IMR-90 (cell line): ENCODE measurements around the gene ROMO1. TPM values are rescaled to one million over a fixed set of nuclear protein-coding genes. Genes with fewer than 3 reads are reported as not detected.

ENCODE experiments used
- ATAC-seq: fragments of 200-7000 bp; cut with Tn5 transposase; 2 replicates; pipeline ENCODE4 v1.9.1; 2020; ENCODE audit warnings: low read depth, mild to moderate bottlenecking, moderate library complexity
- BruUV-seq: library from RNA; stranded (reverse); fragments of 400-500 nt; replicated peaks from 2 replicates; lab custom pipeline; 2021; lab: Mats Ljungman, UMichigan
- CTCF ChIA-PET: fragments of 300-600 bp; formaldehyde crosslinking; extraction: SDS; loops from one replicate; lab custom pipeline; 2021; ENCODE audit warnings: antibody characterized with exemption; lab: Yijun Ruan, JAX
- POLR2A ChIA-PET: fragments of 300-600 bp; sonication (Branson Sonifier 250); formaldehyde crosslinking; loops from one replicate; lab custom pipeline; 2022; ENCODE audit warnings: antibody characterized with exemption; ENCODE audit not compliant: unreplicated experiment; lab: Charles Lee
- DNase-seq: peaks from one replicate; pipeline ENCODE4 v3.0.0; 2013
- H2AFZ ChIP-seq: replicated peaks from 2 replicates; pipeline ENCODE3; 2013; ENCODE audit warnings: low read length, mild to moderate bottlenecking; ENCODE audit not compliant: poor library complexity
- H2AK5ac ChIP-seq: 2 replicates; pipeline ENCODE4 v1.6.1; 2013; ENCODE audit warnings: low read depth, low read length, inconsistent platforms
- H2AK9ac ChIP-seq: replicated peaks from 2 replicates; pipeline ENCODE3; 2013; ENCODE audit warnings: mild to moderate bottlenecking, low read depth, low read length, moderate library complexity; ENCODE audit not compliant: poor library complexity
- H2BK120ac ChIP-seq: 2 replicates; pipeline ENCODE4 v1.6.1; 2013; ENCODE audit warnings: low read depth, low read length, inconsistent platforms
- H2BK15ac ChIP-seq: 3 replicates; pipeline ENCODE4 v1.6.1; 2013; ENCODE audit warnings: low read depth, low read length, inconsistent platforms
- H2BK20ac ChIP-seq: 2 replicates; pipeline ENCODE4 v1.6.1; 2013; ENCODE audit warnings: low read depth, mild to moderate bottlenecking, inconsistent platforms, low read length, moderate library complexity
- H2BK5ac ChIP-seq: 2 replicates; pipeline ENCODE4 v1.6.1; 2013; ENCODE audit warnings: mild to moderate bottlenecking, low read depth, low read length, inconsistent platforms; ENCODE audit not compliant: poor library complexity, severe bottlenecking
- H3K14ac ChIP-seq: replicated peaks from 2 replicates; pipeline ENCODE4 v1.6.1; 2013; ENCODE audit warnings: low read depth, low read length, inconsistent platforms
- H3K18ac ChIP-seq: 2 replicates; pipeline ENCODE4 v1.6.1; 2013; ENCODE audit warnings: low read depth, low read length, control low read depth
- H3K23ac ChIP-seq: 2 replicates; pipeline ENCODE4 v1.6.1; 2013; ENCODE audit warnings: low read depth, low read length, inconsistent platforms
- H3K27ac ChIP-seq: 2 replicates; pipeline ENCODE4 v1.5.1; 2013; ENCODE audit warnings: mild to moderate bottlenecking, control low read depth, low read length; ENCODE audit not compliant: insufficient read depth
- H3K27me3 ChIP-seq: 2 replicates; pipeline ENCODE4 v1.6.1; 2013; ENCODE audit warnings: low read length; ENCODE audit not compliant: control insufficient read depth, insufficient read depth
- H3K36me3 ChIP-seq: 2 replicates; pipeline ENCODE4 v1.6.1; 2013; ENCODE audit warnings: low read length, mixed read lengths; ENCODE audit not compliant: control insufficient read depth, insufficient read depth
- H3K4ac ChIP-seq: 2 replicates; pipeline ENCODE4 v1.6.1; 2013; ENCODE audit warnings: low read depth, low read length, inconsistent platforms
- H3K4me1 ChIP-seq: 2 replicates; pipeline ENCODE4 v1.6.1; 2013; ENCODE audit warnings: low read length, mixed read lengths; ENCODE audit not compliant: control insufficient read depth, insufficient read depth
- H3K4me2 ChIP-seq: 2 replicates; pipeline ENCODE4 v1.6.1; 2013; ENCODE audit warnings: low read depth, mild to moderate bottlenecking, control low read depth, low read length, moderate library complexity
- H3K4me3 ChIP-seq: 2 replicates; pipeline ENCODE4 v1.5.1; 2013; ENCODE audit warnings: low read depth, mild to moderate bottlenecking, control low read depth, low read length, moderate library complexity; ENCODE audit not compliant: insufficient read depth
- H3K56ac ChIP-seq: 2 replicates; pipeline ENCODE4 v1.6.1; 2013; ENCODE audit warnings: low read length, inconsistent platforms; ENCODE audit not compliant: insufficient read depth; ENCODE audit errors: extremely low read depth
- H3K79me1 ChIP-seq, 2 experiments: 2 replicates each; pipeline ENCODE4 v1.6.1; 2013; ENCODE audit warnings: low read length in 2 of 2, inconsistent platforms in 1 of 2, low read depth in 1 of 2
- H3K9ac ChIP-seq: 2 replicates; pipeline ENCODE4 v1.6.1; 2013; ENCODE audit warnings: low read depth, low read length, control low read depth
- H3K9me1 ChIP-seq: 2 replicates; pipeline ENCODE4 v1.6.1; 2013; ENCODE audit warnings: low read length, inconsistent platforms; ENCODE audit not compliant: insufficient read depth
- H3K9me3 ChIP-seq: 2 replicates; pipeline ENCODE4 v1.6.1; 2013; ENCODE audit warnings: low read length; ENCODE audit not compliant: control insufficient read depth, insufficient read depth
- H4K20me1 ChIP-seq: 2 replicates; pipeline ENCODE4 v1.6.1; 2013; ENCODE audit warnings: low read length, inconsistent platforms; ENCODE audit not compliant: insufficient read depth
- H4K5ac ChIP-seq: 2 replicates; pipeline ENCODE4 v1.6.1; 2013; ENCODE audit warnings: mild to moderate bottlenecking, low read depth, low read length, control low read depth
- H4K8ac ChIP-seq, 2 experiments: 2 replicates each; pipeline ENCODE4 v1.6.1; 2013; ENCODE audit warnings: low read depth in 2 of 2, low read length in 2 of 2, control low read depth in 1 of 2, inconsistent platforms in 1 of 2
- H4K91ac ChIP-seq: 2 replicates; pipeline ENCODE4 v1.6.1; 2013; ENCODE audit warnings: low read depth, low read length, inconsistent platforms; ENCODE audit not compliant: insufficient read depth
- BHLHE40 ChIP-seq: fragments of 150-350 bp; IDR thresholded peaks from 2 replicates; pipeline ENCODE4 v1.6.1; 2016; ENCODE audit warnings: mild to moderate bottlenecking, low read depth, low read length
- CHD1 ChIP-seq: IDR thresholded peaks from 2 replicates; pipeline ENCODE4 v1.6.1; 2012; ENCODE audit warnings: low read depth, low read length, improper control_type of control experiment
- MAFK ChIP-seq: IDR thresholded peaks from 2 replicates; pipeline ENCODE4 v1.6.1; 2012; ENCODE audit warnings: low read depth, low read length, improper control_type of control experiment
- MAZ ChIP-seq: IDR thresholded peaks from 2 replicates; pipeline ENCODE4 v1.6.1; 2012; ENCODE audit warnings: low read depth, mild to moderate bottlenecking, low read length, improper control_type of control experiment, moderate library complexity, borderline replicate concordance
- NFE2L2 ChIP-seq: fragments of 150-350 bp; IDR thresholded peaks from 2 replicates; pipeline ENCODE4 v1.6.1; 2016; ENCODE audit warnings: low read depth, mild to moderate bottlenecking, low read length
- RCOR1 ChIP-seq: IDR thresholded peaks from 2 replicates; pipeline ENCODE4 v1.6.1; 2012; ENCODE audit warnings: mild to moderate bottlenecking, low read length, improper control_type of control experiment; ENCODE audit not compliant: insufficient replicate concordance
- RFX5 ChIP-seq: IDR thresholded peaks from 2 replicates; pipeline ENCODE4 v1.8.0; 2012; ENCODE audit warnings: low read depth, mild to moderate bottlenecking, low read length, moderate library complexity
- dilution Hi-C: fragments of 300-500 bp; cut with HindIII; formaldehyde crosslinking; loops from one replicate; pipeline ENCODE4 v1.14.3; 2018; ENCODE audit warnings: low sequenced_read_pairs; ENCODE audit not compliant: unreplicated experiment
- in situ Hi-C: fragments of 300-500 bp; cut with MboI; formaldehyde crosslinking; loops from 3 replicates; pipeline ENCODE4 v1.14.3; 2019; ENCODE audit warnings: low sequenced_read_pairs, inconsistent platforms, mixed read lengths
- intact Hi-C: fragments of 100-400 bp; cut with micrococcal nuclease; formaldehyde crosslinking; loops from 2 replicates; pipeline ENCODE4 v1.10.0; 2022
- polyA plus RNA-seq, 3 experiments: library from polyadenylated mRNA; depleted of rRNA; stranded (reverse); fragments of >200 nt; gene quantifications; 2 replicates each; pipeline ENCODE4 v1.2.3, GENCODE V29; 2012; ENCODE audit warnings: low replicate concordance in 1 of 3
- total RNA-seq: library from RNA; depleted of rRNA; stranded (reverse); fragments of >200 nt; gene quantifications from 2 replicates; pipeline ENCODE4 v1.2.3, GENCODE V29; 2012

The ROMO1 gene
- total and polyA plus RNA-seq, 2 of the 4 experiments (the other 2 are of a cell fraction): 223 to 555 TPM

- no peak overlapping the region for H4K8ac ChIP-seq
- no peak overlapping the region for H3K56ac ChIP-seq
- H2BK15ac ChIP-seq: no peak overlapping the region
- TF ChIP-seq CHD1: no peak
- TF ChIP-seq RFX5: no peak
- TF ChIP-seq BHLHE40: no peak
- no peak for TF ChIP-seq RCOR1
- TF ChIP-seq NFE2L2: no peak
- TF ChIP-seq MAZ: no peak
- TF ChIP-seq MAFK: no peak
- H2BK5ac ChIP-seq: no peak overlapping the region
- no peaks in the 10 kb centered on the region for H3K27me3 ChIP-seq
- H3K27ac ChIP-seq: no peak overlapping the region
- H3K4me3 ChIP-seq: no peak overlapping the region
- BruUV-seq: no TSS peak
- no peak overlapping the region for H3K23ac ChIP-seq
- H4K91ac ChIP-seq: no peak overlapping the region
- in situ Hi-C loops: no loop called here
- no peak overlapping the region for H3K9ac ChIP-seq
- H3K79me1 ChIP-seq: peaks cover 13 to 50% of the 10 kb centered on the region in 2 experiments
- peaks cover 67% of the 10 kb centered on the region for H3K36me3 ChIP-seq
- H2AFZ ChIP-seq: no peak overlapping the region
- no peak overlapping the region for H3K14ac ChIP-seq
- no peaks in the 10 kb centered on the region for H3K9me3 ChIP-seq
- dilution Hi-C loops: no loop called here
- H3K4ac ChIP-seq: no peak overlapping the region
- DNase-seq (no peak), ATAC-seq (no peak)
- H3K4me2 ChIP-seq: no peak overlapping the region
- no peak overlapping the region for H2AK9ac ChIP-seq
- no peaks in the 10 kb centered on the region for H3K4me1 ChIP-seq
- no peak overlapping the region for H2BK20ac ChIP-seq
- no peak overlapping the region for H2AK5ac ChIP-seq
- ChIA-PET CTCF (interaction anchor here (0.7 to 0.9 kb wide), 2 partner anchors 9 to 24 kb away, joined by 3 to 4 read pairs; no protein-coding TSS in a partner anchor), POLR2A (no interaction called here)
- H3K9me1 ChIP-seq: no peaks in the 10 kb centered on the region
- intact Hi-C loops: no loop called here
- no peak overlapping the region for H4K5ac ChIP-seq
- H2BK120ac ChIP-seq: no peak overlapping the region
- H3K18ac ChIP-seq: no peak overlapping the region
- peaks cover 76% of the 10 kb centered on the region for H4K20me1 ChIP-seq
These were observed 10.8 kb downstream of the ROMO1 start for GRCh38 chr20:35710039-35710438.
